ENCODE results near the gene ZNF345.

The ZNF345 gene

DNA sequence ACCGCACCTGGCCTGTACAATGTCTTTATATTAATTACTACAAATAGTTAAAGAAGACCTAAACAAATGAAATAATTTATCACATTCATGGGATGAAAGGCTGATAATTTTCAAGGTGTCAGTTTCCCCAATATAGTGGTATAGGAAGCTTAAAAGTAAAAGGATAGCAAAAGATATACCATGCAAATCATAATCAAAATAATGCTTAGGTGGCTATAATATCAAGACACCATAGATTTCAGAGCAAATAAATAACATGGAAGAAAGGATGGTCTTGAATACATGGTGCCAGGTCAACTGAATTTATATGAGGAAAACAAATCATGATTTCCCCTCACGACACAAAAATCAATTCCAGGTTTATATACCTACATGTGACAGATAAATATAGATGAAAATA lies 17.2 kb upstream of the ZNF345 start:
- H3K4me3 ChIP-seq: no peak overlapping the region
- no peak overlapping the region for H3K27ac ChIP-seq
- no peak for DNase-seq
- intact Hi-C loops (cut with DNase I; ENCODE audit: low total_unique reads): no loop called here
- peaks cover 19 to 84% (median 77%) of the 10 kb centered on the region in 3 donors for H3K9me3 ChIP-seq
- H3K4me1 ChIP-seq: peaks cover 0 to 12% (median 4%) of the 10 kb centered on the region in 4 donors
- TF ChIP-seq, protein P1, sequence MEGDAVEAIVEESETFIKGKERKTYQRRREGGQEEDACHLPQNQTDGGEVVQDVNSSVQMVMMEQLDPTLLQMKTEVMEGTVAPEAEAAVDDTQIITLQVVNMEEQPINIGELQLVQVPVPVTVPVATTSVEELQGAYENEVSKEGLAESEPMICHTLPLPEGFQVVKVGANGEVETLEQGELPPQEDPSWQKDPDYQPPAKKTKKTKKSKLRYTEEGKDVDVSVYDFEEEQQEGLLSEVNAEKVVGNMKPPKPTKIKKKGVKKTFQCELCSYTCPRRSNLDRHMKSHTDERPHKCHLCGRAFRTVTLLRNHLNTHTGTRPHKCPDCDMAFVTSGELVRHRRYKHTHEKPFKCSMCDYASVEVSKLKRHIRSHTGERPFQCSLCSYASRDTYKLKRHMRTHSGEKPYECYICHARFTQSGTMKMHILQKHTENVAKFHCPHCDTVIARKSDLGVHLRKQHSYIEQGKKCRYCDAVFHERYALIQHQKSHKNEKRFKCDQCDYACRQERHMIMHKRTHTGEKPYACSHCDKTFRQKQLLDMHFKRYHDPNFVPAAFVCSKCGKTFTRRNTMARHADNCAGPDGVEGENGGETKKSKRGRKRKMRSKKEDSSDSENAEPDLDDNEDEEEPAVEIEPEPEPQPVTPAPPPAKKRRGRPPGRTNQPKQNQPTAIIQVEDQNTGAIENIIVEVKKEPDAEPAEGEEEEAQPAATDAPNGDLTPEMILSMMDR (IDR thresholded peaks at IDR 0.05): no peak
- peaks cover 63 to 76% (median 69%) of the 10 kb centered on the region in 3 donors for H3K36me3 ChIP-seq
- H3K27me3 ChIP-seq: no peaks in the 10 kb centered on the region

- intact Hi-C loops (cut with DNase I; ENCODE audit: low total_unique reads): no loop called here
- TF ChIP-seq, protein P1 (IDR thresholded peaks at IDR 0.05): no peak
- Histone ChIP-seq H3K4me3 (peak overlapping the region; percentile 66 to 74), H3K4me1 (peaks cover 0 to 23% (median 8%) of the 10 kb centered on the region in 4 donors), H3K36me3 (peaks cover 30 to 37% (median 36%) of the 10 kb centered on the region in 3 donors), H3K9me3 (peaks cover 4 to 45% (median 38%) of the 10 kb centered on the region in 3 donors), H3K27me3 (no peaks in the 10 kb centered on the region), H3K27ac (peak overlapping the region; percentile 83 to 88)
- DNase-seq: no peak
These were observed 13.3 kb upstream of the ZNF345 start for GRCh38 chr19:36837176-36837905.

GRCh38 chr19:36837906-36838783 lies 12.5 kb upstream of the ZNF345 start, which contains the start of gene ZNF790:
Gene ZNF790 (minus strand): TSS chr19:36838387. CDS start chr19:36825619, 12,768 bp downstream.
- Histone ChIP-seq H3K4me3 (peak within 1 kb of the TSS; percentile 66 to 74), H3K4me1 (peaks cover 0 to 23% (median 8%) of the 10 kb centered on the region in 4 donors), H3K36me3 (peaks cover 22 to 32% (median 31%) of the 10 kb centered on the region in 3 donors), H3K27me3 (no peaks in the 10 kb centered on the region), H3K27ac (peak within 1 kb of the TSS; percentile 83 to 88), H3K9me3 (peaks cover 0 to 37% (median 30%) of the 10 kb centered on the region in 3 donors)
- TF ChIP-seq, protein P1 (IDR thresholded peaks at IDR 0.05): no peak
- intact Hi-C loops (cut with DNase I; ENCODE audit: low total_unique reads): no loop called here
- peak; percentile 89 to 93 for DNase-seq

- peak overlapping the region; percentile 66 to 74 for H3K4me3 ChIP-seq
- no peaks in the 10 kb centered on the region for H3K27me3 ChIP-seq
- H3K4me1 ChIP-seq: peaks cover 0 to 23% (median 8%) of the 10 kb centered on the region in 4 donors
- intact Hi-C loops (cut with DNase I; ENCODE audit: low total_unique reads): no loop called here
- DNase-seq: no peak
- peaks cover 19 to 32% (median 31%) of the 10 kb centered on the region in 3 donors for H3K36me3 ChIP-seq
- peak overlapping the region; percentile 83 to 88 for H3K27ac ChIP-seq
- H3K9me3 ChIP-seq: peaks cover 0 to 30% (median 27%) of the 10 kb centered on the region in 3 donors
- TF ChIP-seq, protein P1 (IDR thresholded peaks at IDR 0.05): no peak
These were observed 11.8 kb upstream of the ZNF345 start for GRCh38 chr19:36838784-36839324.

DNA sequence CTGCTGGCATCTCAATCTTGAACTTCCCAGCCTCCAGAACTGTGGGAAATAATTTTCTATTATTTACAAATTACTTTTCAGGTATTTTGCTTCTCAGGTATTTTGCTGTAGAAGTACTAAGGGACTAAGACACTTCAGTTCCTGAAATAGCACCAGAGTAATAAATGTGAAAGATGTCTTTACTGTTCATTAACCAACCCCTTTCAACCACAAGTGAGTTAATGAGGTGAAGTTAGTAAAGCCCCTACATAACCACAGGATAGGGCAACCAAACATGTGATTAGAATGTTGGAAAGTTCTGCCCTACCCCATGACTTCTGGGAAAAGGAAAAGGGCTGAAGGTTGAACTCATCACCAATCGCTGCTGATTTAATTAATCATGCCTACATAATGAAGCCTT lies 2.7 kb upstream of the ZNF345 start:
- DNase-seq: no peak
- no peaks in the 10 kb centered on the region for H3K9me3 ChIP-seq
- H3K27me3 ChIP-seq: no peaks in the 10 kb centered on the region
- peaks cover 17 to 41% (median 31%) of the 10 kb centered on the region in 3 donors for H3K36me3 ChIP-seq
- H3K4me1 ChIP-seq: peaks cover 0 to 29% (median 10%) of the 10 kb centered on the region in 4 donors
- TF ChIP-seq, protein P1 (IDR thresholded peaks at IDR 0.05): no peak
- H3K27ac ChIP-seq: no peak overlapping the region
- intact Hi-C loops (cut with DNase I; ENCODE audit: low total_unique reads): no loop called here
- no peak overlapping the region for H3K4me3 ChIP-seq

All from tibial artery (tissue), 4 donors.